ENCODE results near the gene CNPY3. TPM values are rescaled to one million over a fixed set of nuclear protein-coding genes. Genes with fewer than 3 reads are reported as not detected.
"Not testable (repeated sequence)": the region's sequence is repeated elsewhere in the genome, so short reads cannot be mapped to it uniquely, and the experiment has no call there.

CNPY3 gene
- total RNA-seq, 4 donors from 2014 or later, result 23.2 to 130 (median 39.1) TPM

GRCh38 chr6:42938987-42939809 lies 9.9 kb downstream of the CNPY3 start:
- H3K4me3 ChIP-seq, result no peak overlapping the region
- no peaks in the 10 kb centered on the region for H3K4me1 ChIP-seq
- intact Hi-C loops (cut with DNase I; ENCODE audit: low total_unique reads), result no loop called here
- H3K9me3 ChIP-seq, result no peaks in the 10 kb centered on the region
- no peaks in the 10 kb centered on the region for H3K36me3 ChIP-seq
- no peaks in the 10 kb centered on the region for H3K27me3 ChIP-seq
- TF ChIP-seq CTCF (IDR thresholded peaks at IDR 0.05) (no peak), POLR2A (IDR thresholded peaks at IDR 0.05) (no peak)
- no peak for DNase-seq
- no peak overlapping the region for H3K27ac ChIP-seq

DNA sequence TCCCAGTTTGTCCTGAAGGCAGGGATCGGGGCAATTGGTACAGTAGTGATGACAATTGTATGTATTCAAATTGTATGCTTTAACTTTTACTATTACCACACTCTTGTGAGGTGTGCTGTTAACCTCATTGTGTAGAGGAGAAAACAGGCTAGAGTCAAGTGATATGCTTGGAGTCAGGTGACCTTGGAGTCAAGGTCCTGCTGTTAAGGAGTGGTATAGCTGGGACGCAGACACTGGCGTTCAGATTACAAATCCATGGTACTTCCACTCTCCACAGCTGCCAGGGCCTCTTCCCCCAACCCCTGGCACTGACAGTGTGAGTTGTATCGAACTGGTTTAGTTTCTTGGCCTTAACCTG lies 10.5 kb downstream of the CNPY3 start:
- H3K4me3 ChIP-seq, result no peak overlapping the region
- no peaks in the 10 kb centered on the region for H3K4me1 ChIP-seq
- no peak for TF ChIP-seq POLR2A (IDR thresholded peaks at IDR 0.05)
- TF ChIP-seq CTCF (IDR thresholded peaks at IDR 0.05), result no peak
- no peak overlapping the region for H3K27ac ChIP-seq
- intact Hi-C loops (cut with DNase I; ENCODE audit: low total_unique reads), result no loop called here
- no peaks in the 10 kb centered on the region for H3K27me3 ChIP-seq
- DNase-seq, result no peak
- H3K36me3 ChIP-seq, result no peaks in the 10 kb centered on the region
- H3K9me3 ChIP-seq, result no peaks in the 10 kb centered on the region

DNA sequence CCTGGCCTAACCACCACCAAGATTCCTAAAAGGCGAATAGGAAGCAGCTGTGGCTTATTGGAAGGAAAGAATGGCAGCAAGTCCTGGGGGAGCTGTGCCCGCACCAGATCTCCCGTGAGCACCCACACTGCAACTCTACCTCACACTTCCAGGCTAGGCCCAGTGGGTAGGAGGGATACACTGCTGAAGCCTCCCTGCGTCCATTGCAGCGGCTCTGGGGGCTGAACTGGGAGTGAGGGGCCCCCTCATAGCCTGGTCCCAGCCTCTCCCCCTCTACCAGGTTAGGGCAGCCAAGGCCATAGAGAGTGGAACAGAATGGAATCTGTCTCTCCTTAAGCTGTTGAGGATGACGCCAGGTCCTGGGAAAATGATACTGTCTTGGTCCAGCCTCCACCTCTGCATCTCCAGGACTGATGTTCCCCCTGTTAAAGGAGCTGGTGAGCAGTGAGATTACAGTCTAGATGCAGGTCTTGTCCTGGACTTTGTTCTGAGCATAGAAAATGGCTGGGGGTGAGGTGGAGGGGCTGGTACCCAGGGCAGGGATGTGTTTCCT lies 11.3 kb downstream of the CNPY3 start:
- intact Hi-C loops (cut with DNase I; ENCODE audit: low total_unique reads), result no loop called here
- no peak overlapping the region for H3K27ac ChIP-seq
- TF ChIP-seq POLR2A (IDR thresholded peaks at IDR 0.05), result no peak
- no peak for TF ChIP-seq CTCF (IDR thresholded peaks at IDR 0.05)

GRCh38 chr6:42941356-42941755 lies 12.1 kb downstream of the CNPY3 start:
- DNase-seq; H3K9me3 ChIP-seq; H3K27ac ChIP-seq; H3K4me3 ChIP-seq; intact Hi-C loops (cut with DNase I; ENCODE audit: low total_unique reads); H3K4me1 ChIP-seq; H3K36me3 ChIP-seq; H3K27me3 ChIP-seq: not testable (repeated sequence)

More for the DNA sequence above, 11.3 kb downstream of the CNPY3 start:
- H3K27me3 ChIP-seq, result no peaks in the 10 kb centered on the region
- no peaks in the 10 kb centered on the region for H3K36me3 ChIP-seq
- no peak overlapping the region for H3K4me3 ChIP-seq
- H3K4me1 ChIP-seq, result no peaks in the 10 kb centered on the region
- DNase-seq, result no peak
- H3K9me3 ChIP-seq, result no peaks in the 10 kb centered on the region

- no peaks in the 10 kb centered on the region for H3K36me3 ChIP-seq
- no peak for TF ChIP-seq POLR2A (IDR thresholded peaks at IDR 0.05)
- no peak for TF ChIP-seq CTCF (IDR thresholded peaks at IDR 0.05)
- no peak for DNase-seq
- no peak overlapping the region for H3K27ac ChIP-seq
- no peaks in the 10 kb centered on the region for H3K9me3 ChIP-seq
- H3K27me3 ChIP-seq, result no peaks in the 10 kb centered on the region
- no peaks in the 10 kb centered on the region for H3K4me1 ChIP-seq
- intact Hi-C loops (cut with DNase I; ENCODE audit: low total_unique reads), result no loop called here
- H3K4me3 ChIP-seq, result no peak overlapping the region
These were observed 13.2 kb downstream of the CNPY3 start for GRCh38 chr6:42942444-42942843.

All from uterus (tissue), 4 donors.